ENCODE data around the gene PIP4K2C. TPM values are rescaled to one million over a fixed set of nuclear protein-coding genes. Genes with fewer than 3 reads are reported as not detected.

Gene PIP4K2C
- total RNA-seq, 4 donors from 2014 or later = 38.4 to 308 (median 45.8) TPM

GRCh38 chr12:57624441-57625220, 33.6 kb downstream of the PIP4K2C start:
- Histone ChIP-seq H3K4me3 (no peak overlapping the region), H3K36me3 (no peaks in the 10 kb centered on the region), H3K27me3 (peaks cover 98% of the 10 kb centered on the region), H3K9me3 (no peaks in the 10 kb centered on the region), H3K27ac (no peak overlapping the region), H3K4me1 (peaks cover 0 to 24% (median 11%) of the 10 kb centered on the region in 4 donors)
- DNase-seq = no peak
- TF ChIP-seq EP300 (IDR thresholded peaks at IDR 0.05; ENCODE audit: low read depth) = no peak
- no peak for TF ChIP-seq POLR2AphosphoS5 (IDR thresholded peaks at IDR 0.05)
- TF ChIP-seq CTCF (IDR thresholded peaks at IDR 0.05) = no peak
- TF ChIP-seq POLR2A (IDR thresholded peaks at IDR 0.05) = no peak
- in situ Hi-C loops (cut with MboI; ENCODE audit: low pct_ligation_motif_present in 1 of 4, low pct_unique_long_range_greater_than_20kb in 1 of 4, low sequenced_read_pairs in 3 of 4) (loop anchor here in 3 of 4 donors (5.0 to 10.0 kb wide), 3 partner anchors 42 to 157 kb away; no protein-coding TSS in a partner anchor), intact Hi-C loops (cut with DNase I; ENCODE audit: low total_unique reads) (no loop called here)
- 67 to 69% methylated on average over 1 to 8 of the region's 8 CpGs for WGBS, 2 donors (ENCODE audit: low coverage in 1 of 2)

DNA sequence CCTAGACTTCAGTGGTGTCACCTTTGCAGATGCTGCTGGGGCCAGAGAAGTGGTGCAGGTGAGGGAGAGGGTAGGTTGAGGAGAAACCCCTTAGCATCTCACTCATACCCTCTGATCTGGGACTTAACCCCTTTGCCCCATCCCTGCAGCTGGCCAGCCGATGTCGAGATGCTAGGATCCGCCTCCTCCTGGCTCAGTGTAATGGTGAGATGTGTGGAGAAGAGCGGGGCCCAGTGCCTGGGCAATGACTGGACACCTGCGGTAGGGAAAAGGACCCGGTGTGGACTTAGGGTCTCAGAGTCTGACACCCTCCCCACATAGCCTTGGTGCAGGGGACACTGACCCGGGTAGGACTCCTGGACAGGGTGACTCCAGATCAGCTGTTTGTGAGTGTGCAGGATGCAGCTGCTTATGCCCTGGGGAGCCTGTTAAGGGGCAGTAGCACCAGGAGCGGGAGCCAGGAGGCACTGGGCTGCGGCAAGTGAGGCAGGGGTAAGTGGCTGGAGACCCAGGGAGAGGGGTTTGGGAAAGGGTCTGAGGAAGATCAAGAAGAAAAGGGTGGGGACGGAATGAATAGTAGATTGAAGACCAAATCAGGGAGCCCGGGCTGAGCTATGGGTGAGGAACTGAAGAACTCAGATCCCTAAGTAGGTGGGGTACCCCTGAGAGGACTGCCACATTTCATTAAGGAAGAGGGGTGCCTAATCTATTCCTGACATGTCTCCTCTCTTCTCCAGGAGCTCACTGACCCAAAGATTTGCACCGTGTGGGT, 34.5 kb downstream of the PIP4K2C start:
- peaks cover 98% of the 10 kb centered on the region for H3K27me3 ChIP-seq
- intact Hi-C loops (cut with DNase I; ENCODE audit: low total_unique reads) (loop anchor here (2.0 kb wide), 1 partner anchor 45 kb away; no protein-coding TSS in a partner anchor), in situ Hi-C loops (cut with MboI; ENCODE audit: low pct_ligation_motif_present in 1 of 4, low pct_unique_long_range_greater_than_20kb in 1 of 4, low sequenced_read_pairs in 3 of 4) (loop anchor here in 2 of 4 donors (5.0 to 10.0 kb wide), 3 partner anchors 43 to 158 kb away; no protein-coding TSS in a partner anchor)

DNA sequence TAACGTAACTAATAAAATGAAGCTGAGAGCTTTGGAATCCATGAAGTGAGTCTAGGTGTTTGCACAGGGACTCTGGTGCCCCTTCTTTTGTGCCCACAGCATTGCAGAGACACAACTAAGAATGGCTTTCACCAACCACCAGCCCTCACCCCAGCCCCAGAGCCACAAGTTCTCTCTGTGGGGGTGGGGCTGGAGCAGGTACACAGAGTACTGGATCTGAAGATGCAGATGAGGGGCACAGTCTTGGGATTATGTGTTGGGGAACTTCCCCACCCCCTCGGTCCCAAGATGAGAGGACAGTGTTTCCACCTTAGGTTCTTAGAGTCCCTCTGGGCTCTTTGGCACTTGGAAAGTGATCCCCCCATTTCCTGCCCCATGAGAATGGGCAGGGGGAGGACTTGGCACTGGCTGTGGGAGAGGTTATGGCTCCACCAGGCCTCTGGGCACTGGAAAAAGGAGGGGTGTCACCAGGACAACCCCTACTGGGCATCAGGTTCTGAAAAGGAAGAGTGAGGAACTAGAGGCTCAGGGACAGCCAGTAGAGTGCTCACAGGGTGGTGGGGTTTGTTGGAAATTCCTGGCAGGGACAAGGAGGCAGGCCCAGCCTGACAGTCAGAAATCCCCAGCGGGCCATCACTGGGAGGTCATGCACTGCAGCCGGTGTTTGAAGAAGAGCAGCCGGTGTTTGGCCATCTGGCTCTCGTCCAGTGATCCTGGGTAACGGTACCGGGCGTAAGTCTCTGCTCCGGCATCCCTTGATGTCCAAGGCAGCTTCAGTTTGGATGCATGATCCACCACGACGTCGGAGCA, 35.3 kb downstream of the PIP4K2C start:
- Histone ChIP-seq H3K36me3 (no peaks in the 10 kb centered on the region), H3K4me3 (no peak overlapping the region), H3K27me3 (peaks cover 98% of the 10 kb centered on the region), H3K9me3 (no peaks in the 10 kb centered on the region), H3K27ac (no peak overlapping the region), H3K4me1 (peaks cover 0 to 15% (median 5%) of the 10 kb centered on the region in 4 donors)
- DNase-seq = no peak
- WGBS, 2 donors (ENCODE audit: low coverage in 1 of 2) = 54% methylated on average over 13 of the region's 13 CpGs; no CpG with 5 or more reads in 1 of the 2 donors
- intact Hi-C loops (cut with DNase I; ENCODE audit: low total_unique reads) = loop anchor here (2.0 kb wide), 1 partner anchor 46 kb away; no protein-coding TSS in a partner anchor
- in situ Hi-C loops (cut with MboI; ENCODE audit: low pct_ligation_motif_present in 1 of 4, low pct_unique_long_range_greater_than_20kb in 1 of 4, low sequenced_read_pairs in 3 of 4) = loop anchor here in 2 of 4 donors (5.0 to 10.0 kb wide), 3 partner anchors 44 to 159 kb away; no protein-coding TSS in a partner anchor
- TF ChIP-seq POLR2AphosphoS5 (IDR thresholded peaks at IDR 0.05) (no peak), CTCF (IDR thresholded peaks at IDR 0.05) (no peak), POLR2A (IDR thresholded peaks at IDR 0.05) (no peak), EP300 (IDR thresholded peaks at IDR 0.05; ENCODE audit: low read depth) (no peak)

More for the DNA sequence above, 34.5 kb downstream of the PIP4K2C start:
- Histone ChIP-seq H3K4me1 (peaks cover 0 to 23% (median 10%) of the 10 kb centered on the region in 4 donors), H3K36me3 (no peaks in the 10 kb centered on the region), H3K4me3 (no peak overlapping the region), H3K27ac (no peak overlapping the region), H3K9me3 (no peaks in the 10 kb centered on the region)
- DNase-seq = no peak
- whole genome bisulfite sequencing, 2 donors (ENCODE audit: low coverage in 1 of 2) = 58 to 74% methylated on average over 3 to 12 of the region's 12 CpGs
- no peak for TF ChIP-seq CTCF (IDR thresholded peaks at IDR 0.05)
- TF ChIP-seq POLR2A (IDR thresholded peaks at IDR 0.05) = no peak
- TF ChIP-seq POLR2AphosphoS5 (IDR thresholded peaks at IDR 0.05) = no peak
- TF ChIP-seq EP300 (IDR thresholded peaks at IDR 0.05; ENCODE audit: low read depth) = no peak
